Fibroblast of lung (primary cell): Measurements from ENCODE around the gene CNOT1. TPM values are rescaled to one million over a fixed set of nuclear protein-coding genes. Genes with fewer than 3 reads are reported as not detected.

Experiments
- DNase-seq, 2 donors: peaks; one replicate each; pipeline versions ENCODE4 v3.0.0 to v3.0.0-alpha.2; 2010; ENCODE audit warnings: low read depth in 2 of 2
- H2AFZ ChIP-seq: 2 replicates; pipeline ENCODE4 v1.5.1; 2012; ENCODE audit warnings: low read length, control low read depth, inconsistent platforms
- H3K27ac ChIP-seq: 2 replicates; pipeline ENCODE4 v1.5.1; 2011; ENCODE audit warnings: low read length, control low read depth; ENCODE audit not compliant: insufficient read depth
- H3K27me3 ChIP-seq: 2 replicates; pipeline ENCODE4 v1.5.1; 2011; ENCODE audit warnings: mild to moderate bottlenecking, low read length; ENCODE audit not compliant: control insufficient read depth, insufficient read depth
- H3K36me3 ChIP-seq: 2 replicates; pipeline ENCODE4 v1.5.1; 2011; ENCODE audit warnings: low read length; ENCODE audit not compliant: control insufficient read depth, insufficient read depth
- H3K4me1 ChIP-seq: 2 replicates; pipeline ENCODE4 v1.5.1; 2011; ENCODE audit warnings: low read length; ENCODE audit not compliant: control insufficient read depth, insufficient read depth; ENCODE audit errors: extremely low read depth
- H3K4me2 ChIP-seq: 2 replicates; pipeline ENCODE4 v1.5.1; 2011; ENCODE audit warnings: low read length, control low read depth; ENCODE audit not compliant: insufficient read depth; ENCODE audit errors: extremely low read depth
- H3K4me3 ChIP-seq, 4 experiments: fragments of 200-600 bp in 1 of 4; sonication (generic) in 1 of 4; replicated peaks in 1 of 4; 2 replicates each; pipeline ENCODE4 v1.5.1; 2011 to 2016; ENCODE audit warnings: low read length in 4 of 4, low read depth in 3 of 4, mild to moderate bottlenecking in 3 of 4, control low read depth in 2 of 4, inconsistent platforms in 1 of 4, mixed read lengths in 1 of 4; ENCODE audit not compliant: insufficient read depth in 1 of 4; ENCODE audit errors: control extremely low read depth in 1 of 4
- H3K79me2 ChIP-seq: 2 replicates; pipeline ENCODE4 v1.5.1; 2012; ENCODE audit warnings: mild to moderate bottlenecking, low read length, inconsistent platforms; ENCODE audit not compliant: control insufficient read depth, insufficient read depth
- H3K9ac ChIP-seq: 2 replicates; pipeline ENCODE4 v1.5.1; 2011; ENCODE audit warnings: mild to moderate bottlenecking, low read length, control low read depth; ENCODE audit not compliant: insufficient read depth
- H3K9me3 ChIP-seq: 2 replicates; pipeline ENCODE4 v1.5.1; 2012; ENCODE audit warnings: low read depth, low read length; ENCODE audit not compliant: control insufficient read depth, insufficient read depth
- H4K20me1 ChIP-seq: 2 replicates; pipeline ENCODE4 v1.5.1; 2011; ENCODE audit warnings: low read length; ENCODE audit not compliant: control insufficient read depth, insufficient read depth; ENCODE audit errors: extremely low read depth
- CTCF ChIP-seq, 2 donors: IDR thresholded peaks in 1 of 2; conservative IDR thresholded peaks in 1 of 2; 1 replicate in 1 of 2; 2 replicates in 1 of 2; pipeline ENCODE4 v1.5.1; 2011 to 2012; ENCODE audit warnings: low read length in 2 of 2, control low read depth in 1 of 2, inconsistent platforms in 1 of 2, low read depth in 1 of 2, mild to moderate bottlenecking in 1 of 2
- EZH2 ChIP-seq: IDR thresholded peaks from 2 replicates; pipeline ENCODE4 v1.5.1; 2012; ENCODE audit warnings: low read length, control low read depth, mild to moderate bottlenecking; ENCODE audit errors: missing control alignments
- polyA plus RNA-seq, 2 donors: library from polyadenylated mRNA; depleted of rRNA in 1 of 2; stranded (reverse) in 1 of 2; unstranded in 1 of 2; fragments of >200 nt; gene quantifications; 2 replicates each; pipeline ENCODE4 v1.2.1, GENCODE V29; 2011 to 2012; ENCODE audit warnings: missing spikeins in 1 of 2
- total RNA-seq: library from RNA; depleted of rRNA; stranded (reverse); fragments of >200 nt; gene quantifications from 2 replicates; pipeline ENCODE4 v1.2.1, GENCODE V29; 2014

Gene CNOT1
- total and polyA plus RNA-seq, 2 donors (not counting 1 experiment from before 2014, with no cell fraction given), result 59.0 to 162 TPM

DNA sequence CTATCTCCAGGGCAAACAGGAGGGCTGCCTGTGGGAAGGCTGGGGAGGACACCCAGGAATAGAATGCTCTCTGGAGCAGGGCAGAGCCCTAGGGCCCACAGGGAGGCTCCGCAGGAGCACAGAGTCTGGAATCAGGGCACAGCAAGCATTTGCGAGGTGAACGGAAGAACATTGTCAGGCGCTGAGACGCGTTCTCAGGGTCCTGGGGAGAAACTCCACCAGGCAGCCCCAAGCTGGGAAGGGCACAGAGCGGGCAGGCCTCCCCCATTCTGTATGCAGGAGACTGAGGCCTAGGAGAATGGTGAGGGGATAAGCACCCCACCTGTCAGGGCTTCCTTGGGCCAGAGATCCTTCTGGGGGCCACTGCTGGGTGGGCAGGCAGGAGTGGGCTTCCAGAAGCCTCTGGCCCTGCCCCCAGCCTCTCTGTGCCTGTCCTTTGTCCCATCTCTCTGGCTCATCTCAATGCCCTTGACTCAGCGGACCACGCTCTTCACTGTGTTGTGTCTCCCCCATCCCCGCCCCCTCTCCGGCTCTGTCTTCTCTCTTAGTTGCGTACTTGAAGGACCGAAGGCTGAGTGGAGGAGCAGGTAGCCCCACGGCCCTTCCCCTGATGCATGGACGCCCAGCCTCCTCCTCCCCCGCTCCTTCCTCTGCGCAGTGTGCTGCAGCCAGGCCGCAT lies 119.4 kb downstream of the CNOT1 start:
- Histone ChIP-seq H3K9me3 (no peaks in the 10 kb centered on the region), H3K79me2 (no peaks in the 10 kb centered on the region), H4K20me1 (no peaks in the 10 kb centered on the region), H3K36me3 (no peaks in the 10 kb centered on the region), H3K9ac (no peak overlapping the region), H3K4me1 (no peaks in the 10 kb centered on the region), H3K4me2 (no peak overlapping the region), H2AFZ (no peak overlapping the region), H3K4me3 (no peak overlapping the region), H3K27ac (no peak overlapping the region), H3K27me3 (no peaks in the 10 kb centered on the region)
- TF ChIP-seq CTCF (conservative IDR thresholded peaks at IDR 0.05 in 1 of 2, IDR thresholded peaks at IDR 0.05 in 1 of 2; ENCODE audit: low read depth in 1 of 2, low read length in 2 of 2) (no peak), EZH2 (no peak)
- DNase-seq, result no peak

DNA sequence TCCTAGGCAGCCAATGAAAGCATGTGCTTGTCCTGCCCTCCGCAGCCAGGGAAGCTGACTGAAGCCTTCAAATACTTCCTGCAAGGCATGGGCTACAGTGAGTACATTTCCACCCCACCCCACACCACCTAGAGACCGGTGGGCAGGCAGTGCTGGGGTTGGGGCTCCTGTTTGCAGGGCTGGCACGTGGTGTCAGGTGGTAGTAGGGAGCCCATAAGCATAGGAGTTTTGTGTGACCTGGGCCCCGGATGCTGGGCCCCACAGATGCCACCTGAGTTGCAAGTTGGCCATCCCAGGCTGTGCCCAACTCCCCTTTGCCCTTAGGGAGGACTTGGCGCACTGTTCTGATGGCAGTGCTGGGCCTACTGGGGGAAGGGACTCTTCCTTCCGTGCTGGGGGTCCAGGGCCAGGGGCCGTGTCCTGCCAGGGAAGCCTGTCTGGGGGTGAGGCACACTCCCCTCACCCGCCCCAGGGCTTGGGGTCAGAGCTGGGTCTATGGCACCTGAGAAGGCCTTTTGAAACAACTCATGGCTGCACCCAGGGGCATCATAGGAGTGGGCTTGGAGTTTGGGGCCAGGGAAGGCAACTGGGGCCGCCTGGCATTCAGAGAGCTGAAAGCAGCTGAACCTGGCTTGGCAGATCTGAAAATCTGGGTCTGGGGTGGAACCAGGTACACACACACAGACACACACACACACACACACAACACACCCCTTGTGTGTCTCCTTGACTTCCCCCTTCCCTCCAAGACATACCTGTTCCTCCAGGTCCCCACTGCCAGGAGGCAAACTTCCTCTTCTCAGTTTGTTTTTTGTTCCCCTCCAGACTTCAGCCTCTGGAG lies 120.2 kb downstream of the CNOT1 start:
- no peaks in the 10 kb centered on the region for H3K27me3 ChIP-seq
- H4K20me1 ChIP-seq, result no peaks in the 10 kb centered on the region
- H3K4me2 ChIP-seq, result no peak overlapping the region
- no peak for DNase-seq
- H3K4me3 ChIP-seq, result no peak overlapping the region
- TF ChIP-seq CTCF (conservative IDR thresholded peaks at IDR 0.05 in 1 of 2, IDR thresholded peaks at IDR 0.05 in 1 of 2; ENCODE audit: low read depth in 1 of 2, low read length in 2 of 2) (no peak), EZH2 (no peak)
- H3K4me1 ChIP-seq, result no peaks in the 10 kb centered on the region
- H3K9ac ChIP-seq, result no peak overlapping the region
- H3K9me3 ChIP-seq, result no peaks in the 10 kb centered on the region
- no peaks in the 10 kb centered on the region for H3K36me3 ChIP-seq
- H3K27ac ChIP-seq, result no peak overlapping the region
- H3K79me2 ChIP-seq, result no peaks in the 10 kb centered on the region
- no peak overlapping the region for H2AFZ ChIP-seq

DNA sequence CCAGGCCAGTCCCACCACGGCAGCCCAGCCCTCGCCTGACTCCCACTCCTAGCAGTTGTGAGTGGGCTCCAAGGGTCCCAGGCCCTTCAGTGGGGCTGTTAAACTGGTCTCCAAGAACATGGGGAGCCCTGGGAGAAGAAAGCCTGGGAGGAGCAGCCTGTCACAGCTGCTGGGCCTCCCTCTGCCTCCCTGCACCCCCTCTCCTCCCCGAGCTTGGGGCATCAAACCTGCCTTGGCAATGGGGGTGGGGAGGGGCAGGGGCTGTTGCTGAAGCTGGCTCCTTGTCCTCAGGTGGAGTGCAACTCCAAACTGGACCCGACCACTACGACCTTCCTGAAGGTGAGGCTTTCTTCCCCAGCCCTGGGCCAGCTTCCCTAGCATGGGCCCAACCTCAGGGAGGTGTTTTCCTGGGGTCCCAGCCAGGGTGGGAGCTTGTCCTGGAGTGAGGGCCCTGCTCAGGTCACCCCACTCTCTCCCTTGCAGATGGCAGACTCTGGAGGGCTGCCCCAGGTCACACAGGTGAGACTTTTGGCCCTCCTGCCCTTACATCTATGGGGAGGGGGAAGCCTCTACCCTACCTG lies 120.9 kb downstream of the CNOT1 start:
- no peak overlapping the region for H3K9ac ChIP-seq
- H3K27ac ChIP-seq, result no peak overlapping the region
- no peak overlapping the region for H3K4me3 ChIP-seq
- no peak for TF ChIP-seq CTCF (conservative IDR thresholded peaks at IDR 0.05 in 1 of 2, IDR thresholded peaks at IDR 0.05 in 1 of 2; ENCODE audit: low read depth in 1 of 2, low read length in 2 of 2)
- TF ChIP-seq EZH2, result no peak
- no peaks in the 10 kb centered on the region for H3K9me3 ChIP-seq
- no peak for DNase-seq
- no peak overlapping the region for H2AFZ ChIP-seq
- no peaks in the 10 kb centered on the region for H3K36me3 ChIP-seq
- H3K79me2 ChIP-seq, result no peaks in the 10 kb centered on the region
- H4K20me1 ChIP-seq, result no peaks in the 10 kb centered on the region
- H3K27me3 ChIP-seq, result no peaks in the 10 kb centered on the region
- H3K4me2 ChIP-seq, result no peak overlapping the region
- H3K4me1 ChIP-seq, result no peaks in the 10 kb centered on the region
